HG03432 (cell line): ENCODE data around the gene TPK1.
"Not testable (repeated sequence)": the region's sequence is repeated elsewhere in the genome, so short reads cannot be mapped to it uniquely, and the experiment has no call there.

Experiments
- ATAC-seq: cut with Tn5 transposase; IDR thresholded peaks from one replicate; pipeline ENCODE4 v1.9.1; 2021; ENCODE audit warnings: mild to moderate bottlenecking, moderate library complexity; ENCODE audit not compliant: unreplicated experiment

TPK1 gene

DNA sequence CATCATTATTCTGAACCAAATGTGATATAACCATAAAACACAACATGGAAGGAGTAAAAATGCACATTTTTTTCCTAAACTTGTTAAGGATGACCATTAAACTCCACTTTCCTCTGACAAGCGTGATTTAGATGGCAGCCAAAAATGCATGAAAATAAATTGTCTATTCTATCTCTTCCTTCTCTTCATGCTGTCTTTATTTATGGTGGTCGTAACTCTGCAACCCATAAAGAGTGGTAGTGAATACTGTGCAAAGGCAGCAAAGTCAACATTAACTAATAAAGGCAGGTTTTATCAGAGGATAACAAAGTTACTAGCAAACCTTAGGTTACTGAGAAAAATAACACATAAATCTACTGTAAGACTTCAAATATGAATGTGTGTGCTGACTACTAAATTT is 106.6 kb downstream of the TPK1 start:
- no peak for ATAC-seq

DNA sequence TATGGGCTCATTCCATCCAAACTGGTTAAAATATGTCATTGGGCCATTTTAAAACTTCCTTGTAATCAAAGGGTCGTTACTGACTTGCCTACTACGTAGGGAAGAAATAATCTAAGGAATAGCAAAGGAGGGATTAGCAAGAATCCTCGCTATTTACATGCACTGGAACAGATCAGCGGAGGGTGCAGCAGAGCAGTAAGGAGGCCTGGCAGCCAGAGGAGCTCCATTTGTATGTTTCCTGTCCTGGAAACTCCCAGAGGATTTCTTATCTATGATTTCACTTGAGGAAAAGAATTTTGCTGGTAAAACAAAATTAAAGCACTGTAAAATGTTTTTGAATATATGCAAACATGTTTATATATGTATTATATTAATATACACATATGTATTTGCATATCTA is 107.3 kb downstream of the TPK1 start:
- ATAC-seq: no peak

DNA sequence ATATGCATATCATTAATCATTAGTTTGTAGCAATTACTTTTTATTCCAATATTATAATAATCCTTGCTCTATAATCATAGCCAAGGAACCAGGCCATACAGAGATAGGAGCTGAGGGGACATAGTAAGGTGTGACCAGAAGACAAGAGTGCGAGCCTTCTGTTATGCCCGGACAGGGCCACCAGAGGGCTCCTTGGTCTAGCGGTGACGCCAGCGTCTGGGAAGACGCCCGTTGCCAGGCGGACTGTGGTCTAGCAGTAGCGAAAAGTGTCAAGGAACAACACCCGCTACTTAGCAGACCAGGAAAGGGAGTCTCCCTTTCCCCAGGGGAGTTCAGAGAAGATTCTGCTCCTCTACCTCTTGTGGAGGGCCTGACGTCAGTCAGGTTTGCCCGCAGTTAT is 109.0 kb downstream of the TPK1 start:
- ATAC-seq: not testable (repeated sequence)

DNA sequence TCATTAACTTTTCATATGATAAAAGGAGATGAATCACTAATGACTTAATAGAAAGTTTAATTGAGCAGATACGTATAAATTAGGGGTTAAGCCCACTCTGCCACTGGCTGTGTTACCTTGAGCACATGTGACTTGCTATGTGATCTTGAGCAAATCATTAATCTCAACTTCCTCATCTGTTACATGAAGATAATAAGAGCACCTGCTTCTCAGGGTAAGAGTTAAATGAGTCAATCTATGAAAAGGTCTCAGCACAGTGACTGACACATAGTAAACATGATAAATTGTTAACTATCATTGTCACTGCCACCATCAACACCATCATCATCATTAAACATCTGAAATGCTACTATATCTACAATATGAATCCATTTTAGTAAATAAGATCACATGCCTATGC is 110.8 kb downstream of the TPK1 start:
- ATAC-seq: peak; percentile 100

DNA sequence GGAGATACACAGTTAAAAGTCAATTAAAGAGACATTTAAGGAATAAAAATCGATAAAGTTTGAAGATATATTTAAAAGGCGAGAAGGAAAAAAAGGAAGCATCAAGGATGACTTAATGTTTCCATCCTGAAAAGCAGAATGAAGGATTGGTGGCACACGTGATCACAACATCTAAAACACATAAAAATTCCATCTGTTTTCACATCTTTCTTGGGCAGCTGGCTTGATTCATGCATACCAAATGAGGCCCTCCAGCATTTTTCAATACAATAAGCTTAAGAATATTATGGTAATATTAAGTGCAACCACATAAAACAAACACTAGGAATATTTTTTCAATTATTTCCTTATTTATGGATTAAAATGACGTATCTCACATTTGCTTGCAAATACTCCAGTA is 112.6 kb downstream of the TPK1 start:
- ATAC-seq: no peak

DNA sequence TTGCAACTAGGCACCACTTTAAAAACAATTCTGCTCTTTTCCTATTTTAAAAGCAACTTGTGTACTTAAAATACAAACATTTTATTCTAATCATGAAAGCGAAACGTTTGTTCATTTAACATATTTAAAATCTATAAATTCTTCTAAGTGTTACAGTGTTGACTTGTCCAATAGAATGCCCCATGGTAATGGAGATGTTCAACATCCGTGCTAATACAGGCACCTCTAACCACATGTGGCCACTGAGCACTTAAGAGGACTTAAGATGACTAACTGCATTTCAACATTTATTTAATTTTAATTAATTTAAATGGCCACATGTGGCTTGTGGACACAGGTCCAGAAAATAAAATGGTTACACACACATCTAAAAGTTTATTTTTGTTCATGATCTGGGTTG is 115.1 kb downstream of the TPK1 start:
- ATAC-seq: no peak

DNA sequence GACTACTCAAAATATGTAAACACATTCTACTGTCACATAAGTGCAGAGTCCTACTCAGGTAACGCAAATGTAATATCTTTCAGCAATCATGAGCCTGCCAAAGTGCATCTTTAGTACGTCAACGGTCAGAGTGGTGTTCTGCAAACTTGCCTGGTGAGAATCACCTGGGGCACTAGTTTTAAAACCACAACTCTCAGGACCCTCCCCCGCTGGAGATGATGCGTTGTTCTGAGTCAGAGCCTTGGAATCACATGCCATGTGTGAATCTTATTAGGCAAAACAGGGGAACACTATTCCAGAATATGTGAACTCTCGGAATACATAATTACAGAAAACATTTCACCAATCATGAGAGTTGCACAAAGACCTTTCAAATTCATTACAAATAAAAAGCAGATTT is 115.7 kb downstream of the TPK1 start:
- no peak for ATAC-seq

DNA sequence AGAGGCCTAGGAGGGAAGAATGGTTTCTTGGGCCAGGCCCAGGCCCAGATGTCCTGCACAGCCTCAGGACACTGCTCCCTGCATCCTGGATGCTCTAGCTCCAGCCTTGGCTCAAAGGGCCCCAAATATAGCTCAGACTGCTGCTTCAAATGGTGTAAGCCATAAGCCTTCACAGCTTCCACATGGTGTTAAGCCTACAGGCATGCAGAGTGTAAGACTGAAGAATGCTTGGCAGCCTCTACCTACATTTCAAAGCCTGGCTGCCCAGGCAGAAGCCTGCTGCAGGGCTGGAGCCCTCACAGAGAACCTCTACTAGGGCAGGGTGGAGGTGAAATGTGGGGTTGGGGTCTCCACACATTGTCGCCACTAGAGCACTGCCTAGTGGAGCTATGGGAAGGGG is 118.1 kb downstream of the TPK1 start:
- no peak for ATAC-seq

DNA sequence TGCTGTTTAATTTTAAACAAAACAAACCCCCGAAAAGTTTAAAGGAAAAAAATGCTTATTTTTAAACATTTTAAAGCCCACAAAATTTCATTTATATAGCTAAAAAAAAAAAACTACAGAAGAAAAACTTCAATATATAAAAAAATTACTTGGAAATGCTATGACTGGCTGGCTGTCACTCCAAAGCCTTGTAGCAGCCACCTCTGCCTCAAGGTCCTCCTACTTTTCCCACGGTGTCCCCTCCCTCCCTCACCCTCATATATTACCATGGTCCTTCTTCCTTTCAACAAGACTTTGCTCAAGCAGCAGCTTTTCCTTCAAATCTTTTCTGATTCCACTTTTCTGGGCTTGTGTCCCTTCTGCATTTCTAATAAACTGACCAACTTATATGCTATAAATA is 122.0 kb downstream of the TPK1 start:
- peak; percentile 55 for ATAC-seq

DNA sequence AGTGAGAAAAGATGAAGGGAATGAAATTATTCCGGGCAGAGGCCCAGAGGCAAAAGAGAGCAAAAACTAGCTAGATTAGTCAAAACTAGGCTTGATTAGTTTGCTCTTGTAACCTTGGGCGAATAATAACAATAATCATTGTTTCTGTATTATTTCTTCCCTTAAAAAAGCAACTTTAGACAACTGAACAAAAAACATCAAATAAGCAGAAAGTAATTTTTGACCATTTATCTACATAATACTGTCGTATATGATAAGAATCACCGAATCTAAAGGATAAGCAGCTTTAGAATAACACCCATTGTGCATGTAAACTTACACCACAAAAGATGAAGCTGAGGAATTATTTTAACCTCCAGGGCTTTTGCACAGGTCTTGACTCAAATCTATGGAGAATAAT is 125.1 kb downstream of the TPK1 start:
- no peak for ATAC-seq

DNA sequence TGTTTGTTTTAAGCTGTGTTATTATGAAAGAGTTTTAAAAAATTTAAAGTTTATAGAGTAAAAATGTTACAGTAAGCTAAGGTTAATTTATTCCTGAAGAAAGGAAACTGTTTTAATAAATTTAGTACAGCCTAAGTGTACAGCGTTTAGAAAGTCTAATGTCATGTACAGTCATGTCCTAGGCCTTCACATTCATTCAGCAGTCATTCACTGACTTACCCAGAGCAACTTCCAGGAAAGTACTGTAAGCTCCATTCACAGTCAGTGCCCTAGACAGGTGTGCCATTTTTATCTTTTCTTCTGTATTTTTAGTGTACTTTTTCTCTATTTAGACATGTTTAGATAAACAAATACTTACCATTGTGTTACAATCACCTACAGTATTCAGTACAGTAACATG is 126.8 kb downstream of the TPK1 start:
- ATAC-seq: no peak

DNA sequence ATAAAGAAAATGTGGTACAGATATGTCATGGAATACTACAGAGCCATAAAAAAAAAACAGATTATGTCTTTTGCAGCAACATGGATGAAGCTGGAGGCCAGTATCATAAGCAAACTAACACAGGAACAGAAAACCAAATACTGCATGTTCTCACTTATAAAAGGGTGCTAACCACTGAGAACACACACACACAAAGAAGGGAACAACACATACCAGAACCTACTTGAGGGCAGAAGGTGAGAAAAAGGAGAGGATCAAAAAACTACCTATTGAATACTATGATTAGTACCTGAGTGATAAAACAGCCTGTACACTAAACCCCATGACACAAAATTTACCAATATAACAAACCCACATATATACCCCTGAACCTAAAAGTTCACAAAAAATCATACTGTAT is 144.6 kb downstream of the TPK1 start:
- ATAC-seq: no peak

DNA sequence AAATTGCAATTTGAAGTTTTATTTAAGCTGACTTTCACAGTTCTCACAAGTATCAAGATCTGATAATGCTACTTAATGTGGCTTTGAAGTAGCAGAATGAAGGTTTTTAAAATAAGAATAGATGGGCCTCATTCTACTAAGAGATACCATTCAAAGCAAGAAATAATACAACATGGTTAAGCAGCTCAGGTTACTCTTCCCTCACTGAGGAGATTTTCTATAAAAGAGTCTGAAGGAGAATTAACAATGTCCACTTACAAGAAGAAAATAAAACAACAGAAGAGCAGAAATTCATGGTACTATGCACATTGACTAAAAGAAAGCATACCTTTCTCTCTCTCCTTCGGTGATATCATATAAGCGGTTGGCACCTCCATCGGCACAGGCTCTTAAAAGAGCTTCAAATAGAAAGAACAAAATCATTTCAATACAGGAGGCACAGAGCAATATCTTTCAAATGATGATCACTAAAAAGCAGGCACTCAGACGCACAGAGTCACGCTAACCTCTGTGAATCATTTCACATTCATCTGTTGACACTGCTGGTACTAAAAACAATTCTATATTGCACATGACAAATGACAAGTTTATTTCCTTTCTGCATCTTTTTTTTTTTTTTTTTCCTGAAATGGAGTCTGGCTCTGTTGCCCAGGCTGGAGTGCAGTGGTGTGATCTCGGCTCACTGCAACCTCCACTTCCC is 153.1 kb downstream of the TPK1 start:
- no peak for ATAC-seq

DNA sequence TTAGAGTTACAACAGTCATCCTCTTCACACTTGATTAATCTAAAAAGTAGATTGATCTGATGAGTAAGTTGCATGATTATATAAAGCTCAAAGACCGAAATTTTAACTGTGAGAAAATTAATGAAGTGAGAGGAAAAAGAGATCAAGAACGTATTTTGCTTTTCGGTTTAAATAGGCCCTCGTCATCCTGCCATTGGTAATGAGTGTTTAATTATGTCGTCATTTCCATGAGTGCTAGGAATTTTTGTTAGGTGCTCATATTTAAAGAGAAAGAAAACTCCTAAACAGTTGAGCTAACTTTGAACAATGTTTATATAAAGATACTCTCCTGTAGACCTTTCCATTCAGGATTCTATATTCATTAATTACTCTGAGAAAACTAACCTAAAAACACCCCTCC is 159.4 kb downstream of the TPK1 start:
- no peak for ATAC-seq

DNA sequence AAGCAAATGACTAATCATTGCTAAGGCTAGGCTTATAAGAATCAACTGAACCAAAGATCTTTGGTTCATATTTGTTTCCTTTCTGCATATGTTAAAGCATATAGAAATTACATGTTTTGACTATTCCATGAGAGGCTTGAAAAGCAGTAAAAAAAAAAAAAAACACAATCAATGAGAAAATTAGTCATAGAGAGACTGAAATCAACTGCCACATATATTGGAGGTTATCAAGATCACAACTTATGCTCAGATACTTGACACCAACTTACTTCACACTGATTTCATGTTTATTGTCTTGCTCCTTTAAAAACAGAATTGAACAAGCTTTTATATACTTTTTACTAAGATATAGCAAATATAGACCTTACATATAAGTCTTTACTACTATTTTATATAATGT is 161.3 kb downstream of the TPK1 start:
- no peak for ATAC-seq

DNA sequence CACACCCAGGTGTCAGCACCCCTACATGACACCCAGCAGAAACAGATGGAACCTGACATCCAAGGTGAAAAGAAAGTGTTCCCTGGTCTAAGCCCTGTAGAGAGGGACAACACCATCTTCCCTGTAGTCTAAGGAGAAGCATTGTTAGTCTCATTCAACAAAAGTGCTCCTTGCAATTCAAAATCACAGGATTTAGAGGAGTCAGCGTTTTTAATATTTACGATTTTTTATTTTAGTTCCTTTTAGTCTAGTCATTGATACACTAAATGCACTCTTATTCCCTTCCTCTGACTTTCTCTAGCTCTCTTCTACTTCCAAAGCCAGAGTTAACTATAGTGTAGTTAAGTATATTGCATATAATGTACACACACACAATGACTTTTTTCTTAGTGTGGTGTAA is 163.0 kb downstream of the TPK1 start:
- no peak for ATAC-seq

DNA sequence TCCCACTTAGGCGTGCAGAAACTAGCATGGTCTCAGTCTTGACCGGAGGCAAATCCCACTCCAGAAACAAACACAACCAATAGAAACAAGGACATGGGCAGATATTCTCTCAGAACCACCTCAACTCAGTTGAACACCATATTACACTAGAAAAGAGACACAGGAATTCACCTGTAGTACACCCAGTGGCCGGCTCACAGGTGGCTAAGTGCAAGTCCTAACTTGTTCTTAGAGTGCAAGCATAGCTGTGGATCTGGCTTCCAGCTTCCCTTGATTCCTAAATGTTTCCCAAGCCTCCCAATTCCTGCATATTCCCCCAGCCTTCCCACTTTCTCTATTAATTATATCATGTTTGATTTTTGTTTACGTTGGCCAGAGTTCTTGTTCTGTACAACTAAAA is 164.4 kb downstream of the TPK1 start:
- ATAC-seq: no peak

DNA sequence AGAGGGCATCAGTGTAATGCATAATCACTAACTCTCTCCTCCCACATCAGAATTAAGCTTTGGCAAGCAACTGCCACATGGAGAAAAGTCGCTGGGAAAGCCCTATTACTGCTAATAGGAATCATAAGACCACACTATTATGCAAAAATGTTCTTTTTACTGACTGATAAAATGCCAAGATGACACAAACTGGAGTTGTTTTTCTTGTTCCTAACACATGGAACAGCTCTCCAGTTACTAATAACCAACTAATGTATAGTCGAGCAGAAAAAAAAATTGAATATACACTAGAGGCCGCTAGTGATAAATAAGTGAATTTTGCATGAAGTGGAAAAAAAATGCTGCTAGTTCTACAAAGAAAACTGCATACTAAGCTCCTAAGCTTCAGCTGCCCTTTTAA is 165.6 kb downstream of the TPK1 start:
- ATAC-seq: peak; percentile 43

DNA sequence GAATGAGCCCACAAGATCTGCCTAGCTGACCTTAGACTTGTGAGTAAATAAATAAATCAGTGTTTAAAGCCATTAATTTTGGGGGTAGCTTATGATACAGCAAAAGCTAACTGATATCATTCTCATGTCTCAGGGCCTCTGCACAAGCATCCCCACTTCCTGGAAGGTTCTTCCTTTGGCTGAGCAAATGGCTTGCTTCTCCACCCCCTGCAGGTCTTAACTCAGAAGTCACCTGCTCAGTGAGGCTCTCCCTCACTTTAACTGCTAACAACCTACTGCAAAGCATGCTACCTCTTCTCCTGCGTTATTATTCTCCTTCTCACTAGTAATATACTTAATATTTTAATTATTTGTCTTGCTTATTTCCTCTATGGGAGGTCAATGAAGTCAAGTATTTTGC is 167.3 kb downstream of the TPK1 start:
- ATAC-seq: no peak

DNA sequence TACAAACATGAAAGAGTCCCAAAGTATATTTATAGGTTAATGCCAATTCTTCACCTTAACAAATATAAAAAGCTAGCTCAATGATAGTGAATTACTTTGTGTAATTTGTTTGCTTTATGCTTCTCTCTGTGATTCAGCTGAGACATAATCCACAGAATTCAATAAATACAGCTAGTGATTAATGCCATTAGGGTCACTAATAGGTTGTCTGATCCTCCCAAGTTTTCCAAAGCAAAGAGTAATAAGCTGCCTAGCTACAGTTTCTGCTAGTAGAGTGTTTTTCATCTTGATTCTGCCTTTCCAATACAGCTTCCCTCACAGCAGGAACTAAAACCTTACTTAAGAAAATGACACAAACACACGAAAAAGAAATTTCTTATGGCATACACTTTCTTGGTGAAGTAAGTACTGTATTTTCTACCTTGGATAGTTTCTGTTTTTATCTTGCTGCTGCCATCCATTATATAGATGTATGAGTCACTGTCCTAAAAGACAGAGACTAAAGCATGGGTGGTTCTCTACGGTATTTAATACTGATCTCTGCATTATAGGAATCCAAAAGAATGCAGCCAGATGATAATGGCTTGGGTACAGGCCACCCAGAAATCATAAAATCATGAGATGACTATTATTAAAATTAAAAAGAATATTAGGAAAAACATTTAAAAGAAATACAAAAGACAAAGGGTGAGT is 170.0 kb downstream of the TPK1 start:
- ATAC-seq: no peak

DNA sequence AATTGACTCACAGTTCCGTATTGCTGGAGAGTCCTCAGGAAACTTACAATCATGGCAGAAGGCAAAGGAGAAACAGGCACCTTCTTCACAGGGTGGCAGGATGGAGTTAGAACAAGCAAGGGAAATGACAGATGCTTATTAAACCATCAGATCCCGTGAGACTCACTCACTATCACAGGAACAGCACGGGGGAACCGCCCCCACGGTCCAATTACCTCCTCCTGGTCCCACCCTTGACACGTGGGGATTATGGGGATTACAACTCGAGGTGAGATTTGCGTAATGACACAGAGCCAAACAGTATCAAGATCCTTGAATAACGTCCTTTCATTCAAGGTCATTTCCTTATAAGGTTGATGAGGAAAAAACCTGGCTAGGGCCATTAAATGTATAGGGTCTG is 176.6 kb downstream of the TPK1 start:
- ATAC-seq: no peak

DNA sequence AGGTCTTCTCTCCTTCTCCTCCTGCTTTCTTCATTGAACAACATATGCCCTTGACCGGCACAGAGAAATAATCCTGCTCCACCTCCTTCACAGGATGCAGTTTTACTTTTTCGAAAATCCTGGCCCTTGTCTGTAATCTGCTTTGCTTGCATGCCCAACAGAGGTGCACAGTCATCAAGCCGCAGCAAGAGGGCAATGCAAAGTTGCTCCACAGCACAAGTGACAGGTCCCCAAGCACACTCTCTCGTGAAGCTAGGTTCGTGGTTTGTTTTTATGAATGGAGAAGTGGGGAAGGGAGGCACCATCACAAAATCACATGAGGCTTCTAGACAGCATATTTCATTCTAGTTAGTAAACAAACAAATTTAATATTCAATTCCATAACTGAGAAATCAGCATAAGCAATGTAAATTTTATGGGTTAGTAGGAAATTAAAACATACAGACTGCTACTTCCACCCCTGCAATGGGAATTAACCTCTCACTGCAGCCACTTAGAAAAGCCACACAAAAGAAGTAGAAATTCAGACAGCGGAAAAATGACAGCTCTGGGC is 178.8 kb downstream of the TPK1 start:
- ATAC-seq: peak; percentile 41

DNA sequence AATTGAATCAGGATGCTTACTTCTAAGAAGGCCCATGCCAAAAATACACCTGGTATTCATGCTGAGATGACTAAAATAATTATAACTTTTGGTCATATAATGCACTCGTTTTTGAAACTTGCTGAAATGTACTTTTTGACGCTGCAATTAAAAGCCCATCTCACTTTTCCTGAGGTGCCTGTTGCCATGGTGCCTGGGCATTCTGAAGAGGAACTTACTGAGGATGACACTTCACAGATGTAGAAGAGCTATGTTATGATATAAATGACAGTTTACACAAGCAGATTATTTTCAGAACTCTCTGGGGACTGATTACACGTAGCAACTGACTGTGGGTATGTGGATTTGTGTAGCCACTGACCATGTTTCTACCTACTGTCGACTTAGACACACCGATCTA is 182.4 kb downstream of the TPK1 start:
- no peak for ATAC-seq
